Activated naive CD8-positive, alpha-beta T cell (primary cell): ENCODE measurements around the gene PPOX.

Experiments used
- H3K27ac Mint-ChIP-seq: one replicate; pipeline ENCODE4 v1.8.0; 2021; ENCODE audit warnings: mixed read lengths
- H3K27me3 Mint-ChIP-seq: one replicate; pipeline ENCODE4 v1.8.0; 2021; ENCODE audit warnings: mixed read lengths
- H3K36me3 Mint-ChIP-seq: one replicate; pipeline ENCODE4 v1.8.0; 2021; ENCODE audit warnings: mixed read lengths
- H3K4me1 Mint-ChIP-seq: one replicate; pipeline ENCODE4 v1.8.0; 2021; ENCODE audit warnings: low read depth, mixed read lengths
- H3K4me3 Mint-ChIP-seq: one replicate; pipeline ENCODE4 v1.8.0; 2021; ENCODE audit warnings: mild to moderate bottlenecking, mixed read lengths
- H3K9me3 Mint-ChIP-seq: one replicate; pipeline ENCODE4 v1.8.0; 2021; ENCODE audit warnings: low read depth, mixed read lengths

PPOX gene

DNA sequence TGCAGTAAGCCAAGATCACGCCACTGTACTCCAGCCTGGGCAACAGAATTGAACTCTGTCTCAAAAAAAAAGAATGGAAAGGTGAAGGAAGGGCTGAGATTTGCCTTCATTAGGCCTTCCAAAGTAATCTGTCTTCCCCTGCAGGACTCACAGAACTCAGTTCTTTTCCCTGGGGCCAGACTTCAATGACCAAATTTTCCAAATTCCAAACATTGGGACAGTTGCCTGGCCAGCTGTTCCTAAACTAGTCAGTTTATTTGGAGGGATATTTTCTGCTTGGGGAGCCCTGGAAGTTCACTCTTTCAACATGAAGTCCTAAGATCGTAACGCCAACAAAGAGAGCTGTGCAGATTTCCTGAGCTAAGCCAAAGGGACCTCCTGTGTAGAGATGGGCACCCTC is 28.3 kb upstream of the PPOX start:
- no peak overlapping the region for H3K27ac Mint-ChIP-seq
- no peaks in the 10 kb centered on the region for H3K36me3 Mint-ChIP-seq
- H3K4me3 Mint-ChIP-seq = no peak overlapping the region
- H3K9me3 Mint-ChIP-seq = no peaks in the 10 kb centered on the region
- H3K4me1 Mint-ChIP-seq = peaks cover 5% of the 10 kb centered on the region
- no peaks in the 10 kb centered on the region for H3K27me3 Mint-ChIP-seq

DNA sequence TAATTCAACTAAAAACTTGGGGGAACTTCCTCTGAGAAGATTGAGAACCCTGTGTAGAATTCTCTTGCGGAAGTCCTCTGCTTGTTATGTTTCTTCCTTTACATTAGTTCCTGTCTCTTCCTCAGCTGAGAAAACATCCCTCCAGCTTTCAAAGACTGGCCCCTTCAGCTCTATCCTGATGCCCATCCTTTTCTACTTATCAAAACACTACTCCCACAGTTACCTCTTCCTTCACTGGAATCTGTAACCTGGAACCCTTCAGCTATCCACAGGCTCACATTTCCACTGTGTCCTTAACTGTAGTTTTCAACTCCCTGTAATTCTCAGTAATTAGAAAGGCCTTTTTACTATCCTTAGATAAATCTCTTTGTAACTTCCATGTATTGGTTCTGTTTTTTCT is 27.8 kb upstream of the PPOX start:
- no peaks in the 10 kb centered on the region for H3K9me3 Mint-ChIP-seq
- H3K36me3 Mint-ChIP-seq = no peaks in the 10 kb centered on the region
- no peak overlapping the region for H3K4me3 Mint-ChIP-seq
- H3K4me1 Mint-ChIP-seq = peaks cover 5% of the 10 kb centered on the region
- no peaks in the 10 kb centered on the region for H3K27me3 Mint-ChIP-seq
- H3K27ac Mint-ChIP-seq = peak overlapping the region; percentile 17

- Mint-ChIP-seq H3K9me3 (no peaks in the 10 kb centered on the region), H3K4me1 (peaks cover 5% of the 10 kb centered on the region)
Measured at GRCh38 chr1:161139766-161140165, 26.5 kb upstream of the PPOX start.

GRCh38 chr1:161140755-161141400 is 25.3 kb upstream of the PPOX start:
- H3K4me3 Mint-ChIP-seq = no peak overlapping the region
- H3K27me3 Mint-ChIP-seq = no peaks in the 10 kb centered on the region
- H3K36me3 Mint-ChIP-seq = no peaks in the 10 kb centered on the region
- H3K4me1 Mint-ChIP-seq = peaks cover 1% of the 10 kb centered on the region
- no peak overlapping the region for H3K27ac Mint-ChIP-seq
- no peaks in the 10 kb centered on the region for H3K9me3 Mint-ChIP-seq

More at GRCh38 chr1:161139766-161140165, 26.5 kb upstream of the PPOX start:
- no peak overlapping the region for H3K4me3 Mint-ChIP-seq
- no peak overlapping the region for H3K27ac Mint-ChIP-seq
- no peaks in the 10 kb centered on the region for H3K36me3 Mint-ChIP-seq
- H3K27me3 Mint-ChIP-seq = no peaks in the 10 kb centered on the region

- H3K36me3 Mint-ChIP-seq = no peaks in the 10 kb centered on the region
- no peak overlapping the region for H3K4me3 Mint-ChIP-seq
- H3K27ac Mint-ChIP-seq = no peak overlapping the region
- no peaks in the 10 kb centered on the region for H3K27me3 Mint-ChIP-seq
- H3K9me3 Mint-ChIP-seq = no peaks in the 10 kb centered on the region
- no peaks in the 10 kb centered on the region for H3K4me1 Mint-ChIP-seq
Measured at GRCh38 chr1:161145832-161146231, 20.4 kb upstream of the PPOX start.

- peak overlapping the region; percentile 98 for H3K4me3 Mint-ChIP-seq
Measured at GRCh38 chr1:161153176-161153575, 13.1 kb upstream of the PPOX start.

DNA sequence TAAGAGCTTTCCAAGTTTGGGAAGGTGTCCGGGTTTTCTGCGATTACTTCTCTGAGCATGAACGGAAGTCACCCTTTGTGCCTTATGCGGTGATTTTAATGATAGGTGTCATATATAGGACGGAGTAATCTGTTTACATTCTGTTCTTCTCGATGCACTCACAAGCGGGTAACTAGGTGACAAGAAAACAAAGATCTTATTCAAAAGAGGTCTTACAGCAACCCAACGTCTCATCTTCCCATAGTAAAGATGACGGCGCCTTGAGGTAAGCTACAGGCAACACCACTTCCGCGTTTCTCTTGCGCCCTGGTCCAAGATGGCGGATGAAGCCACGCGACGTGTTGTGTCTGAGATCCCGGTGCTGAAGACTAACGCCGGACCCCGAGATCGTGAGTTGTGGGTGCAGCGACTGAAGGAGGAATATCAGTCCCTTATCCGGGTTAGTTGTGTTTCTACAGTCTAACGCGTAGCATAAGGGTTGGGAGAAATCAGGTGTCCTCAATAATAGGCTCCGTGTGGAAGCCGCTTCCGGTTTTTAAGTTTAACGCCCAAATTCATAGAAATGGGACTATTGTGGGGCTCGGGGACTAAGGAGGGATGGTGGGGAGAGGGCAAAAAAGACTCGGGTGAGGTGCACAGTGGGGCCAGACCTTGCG is 12.4 kb upstream of the PPOX start, which contains the start of gene UFC1:
UFC1 (plus strand) TSS at position 297 of the 656 bp plus-strand sequence; CDS start at position 317, 20 bp downstream.
- peaks cover 29% of the 10 kb centered on the region for H3K4me1 Mint-ChIP-seq
- H3K36me3 Mint-ChIP-seq = peaks cover 9% of the 10 kb centered on the region
- no peaks in the 10 kb centered on the region for H3K9me3 Mint-ChIP-seq
- no peaks in the 10 kb centered on the region for H3K27me3 Mint-ChIP-seq
- peak within 1 kb of the TSS; percentile 98 for H3K4me3 Mint-ChIP-seq
- H3K27ac Mint-ChIP-seq = peak within 1 kb of the TSS; percentile 100

More at GRCh38 chr1:161153176-161153575, 13.1 kb upstream of the PPOX start:
- Mint-ChIP-seq H3K4me1 (peaks cover 23% of the 10 kb centered on the region), H3K36me3 (peaks cover 9% of the 10 kb centered on the region), H3K9me3 (no peaks in the 10 kb centered on the region), H3K27me3 (no peaks in the 10 kb centered on the region), H3K27ac (peak overlapping the region; percentile 78)

DNA sequence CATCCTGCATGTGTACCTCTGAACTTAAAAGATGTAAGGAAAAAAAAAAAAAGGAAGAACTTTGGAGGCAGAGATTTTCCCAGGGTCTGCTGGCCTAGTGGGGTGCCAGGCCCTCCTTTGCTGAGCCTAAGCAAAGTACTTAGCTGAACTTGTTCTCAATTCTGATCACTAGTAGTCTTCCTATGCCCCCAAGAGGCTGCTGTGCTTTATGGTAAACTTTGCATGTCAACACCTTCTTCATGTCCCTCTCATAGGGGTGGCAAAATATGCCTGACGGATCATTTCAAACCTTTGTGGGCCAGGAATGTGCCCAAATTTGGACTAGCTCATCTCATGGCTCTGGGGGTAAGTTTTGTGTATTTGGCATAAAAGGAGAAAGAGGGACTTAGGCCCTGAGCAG is 8.4 kb upstream of the PPOX start:
- Mint-ChIP-seq H3K4me1 (peaks cover 61% of the 10 kb centered on the region), H3K27ac (peak overlapping the region; percentile 92), H3K27me3 (no peaks in the 10 kb centered on the region), H3K4me3 (peak overlapping the region; percentile 92), H3K36me3 (peaks cover 14% of the 10 kb centered on the region), H3K9me3 (no peaks in the 10 kb centered on the region)

DNA sequence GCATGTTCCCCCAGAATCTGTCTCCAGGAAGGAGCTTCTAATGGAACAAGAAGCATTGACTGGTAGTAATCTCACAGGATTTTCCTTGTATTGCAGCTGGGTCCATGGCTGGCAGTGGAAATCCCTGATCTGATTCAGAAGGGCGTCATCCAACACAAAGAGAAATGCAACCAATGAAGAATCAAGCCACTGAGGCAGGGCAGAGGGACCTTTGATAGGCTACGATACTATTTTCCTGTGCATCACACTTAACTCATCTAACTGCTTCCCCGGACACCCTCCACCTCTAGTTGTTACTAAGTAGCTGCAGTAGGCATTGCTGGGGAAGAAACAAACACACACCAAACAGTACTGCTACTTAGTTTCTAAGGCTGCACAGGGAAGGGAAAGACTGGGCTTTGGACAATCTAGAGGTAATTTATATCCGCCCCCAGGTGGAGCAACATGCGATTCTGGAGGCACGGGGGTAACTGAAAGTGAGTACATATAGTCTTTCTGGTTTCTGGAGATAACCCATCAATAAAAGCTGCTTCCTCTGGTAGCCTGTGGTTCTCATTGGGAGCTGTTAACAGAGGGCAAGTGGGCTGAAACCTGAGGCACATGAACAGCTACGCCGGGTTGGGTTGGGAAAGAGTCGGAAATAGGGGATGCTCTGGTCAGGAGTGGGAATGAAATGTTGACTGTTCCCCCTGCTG is 7.8 kb upstream of the PPOX start:
- H3K27ac Mint-ChIP-seq = peak overlapping the region; percentile 92
- H3K9me3 Mint-ChIP-seq = no peaks in the 10 kb centered on the region
- no peaks in the 10 kb centered on the region for H3K27me3 Mint-ChIP-seq
- peak overlapping the region; percentile 92 for H3K4me3 Mint-ChIP-seq
- H3K36me3 Mint-ChIP-seq = peaks cover 14% of the 10 kb centered on the region
- peaks cover 59% of the 10 kb centered on the region for H3K4me1 Mint-ChIP-seq

DNA sequence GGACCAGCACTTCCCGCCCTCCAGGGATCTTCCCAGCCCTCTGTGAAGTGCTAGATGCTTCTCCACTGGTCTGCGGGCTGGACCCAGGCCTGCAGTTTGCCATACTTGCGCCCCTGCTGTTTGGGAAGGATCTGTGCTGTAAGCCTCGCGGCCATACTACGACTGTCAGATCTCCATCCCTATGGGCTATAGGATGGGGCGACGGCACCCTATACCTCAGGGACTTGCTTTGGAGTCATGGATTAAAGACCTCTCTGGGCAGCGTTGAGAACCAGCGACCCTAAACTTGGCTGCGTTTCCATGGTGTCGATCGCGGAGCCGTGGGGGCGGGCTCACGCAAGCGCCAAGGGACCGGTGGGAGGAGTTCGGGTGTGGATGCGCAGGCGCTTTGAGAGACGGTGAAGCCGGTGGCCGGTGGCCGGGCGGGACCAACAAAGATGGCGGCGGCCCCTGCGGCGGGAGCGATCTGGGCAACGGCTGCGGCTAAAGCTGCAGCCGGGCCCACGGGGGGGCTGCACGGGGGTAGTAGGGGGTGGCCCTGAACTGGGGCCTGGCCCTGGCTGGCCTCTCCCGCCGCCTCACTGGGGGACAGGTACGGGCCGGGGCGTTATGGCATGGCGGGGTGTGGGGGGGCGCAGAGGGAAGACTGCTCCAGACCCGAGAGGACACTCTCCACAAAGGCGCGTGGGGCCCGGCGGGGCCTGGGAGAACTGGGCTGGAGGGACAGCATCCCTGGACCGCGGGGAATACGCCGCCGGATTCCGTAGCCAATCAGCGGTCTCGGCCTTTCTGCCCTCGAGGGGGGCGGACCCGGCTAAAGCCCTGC is 6.9 kb upstream of the PPOX start, which contains the start of gene USP21:
USP21 (plus strand) TSS at position 414 of the 826 bp plus-strand sequence. CDS start 1,141 bp downstream, outside the sequence.
- H3K4me3 Mint-ChIP-seq = peak within 1 kb of the TSS; percentile 92
- peak within 1 kb of the TSS; percentile 92 for H3K27ac Mint-ChIP-seq
- H3K36me3 Mint-ChIP-seq = peaks cover 14% of the 10 kb centered on the region
- H3K4me1 Mint-ChIP-seq = peaks cover 55% of the 10 kb centered on the region
- no peaks in the 10 kb centered on the region for H3K9me3 Mint-ChIP-seq
- H3K27me3 Mint-ChIP-seq = no peaks in the 10 kb centered on the region

GRCh38 chr1:161159913-161160243 is 6.3 kb upstream of the PPOX start:
- peak overlapping the region; percentile 92 for H3K27ac Mint-ChIP-seq
- no peaks in the 10 kb centered on the region for H3K9me3 Mint-ChIP-seq
- H3K27me3 Mint-ChIP-seq = no peaks in the 10 kb centered on the region
- H3K36me3 Mint-ChIP-seq = peaks cover 14% of the 10 kb centered on the region
- H3K4me1 Mint-ChIP-seq = peaks cover 53% of the 10 kb centered on the region
- H3K4me3 Mint-ChIP-seq = peak overlapping the region; percentile 92

GRCh38 chr1:161160671-161161145 is 5.5 kb upstream of the PPOX start:
- no peaks in the 10 kb centered on the region for H3K27me3 Mint-ChIP-seq
- peaks cover 12% of the 10 kb centered on the region for H3K36me3 Mint-ChIP-seq
- H3K4me1 Mint-ChIP-seq = peaks cover 52% of the 10 kb centered on the region
- no peaks in the 10 kb centered on the region for H3K9me3 Mint-ChIP-seq
- H3K27ac Mint-ChIP-seq = no peak overlapping the region
- H3K4me3 Mint-ChIP-seq = peak overlapping the region; percentile 92

DNA sequence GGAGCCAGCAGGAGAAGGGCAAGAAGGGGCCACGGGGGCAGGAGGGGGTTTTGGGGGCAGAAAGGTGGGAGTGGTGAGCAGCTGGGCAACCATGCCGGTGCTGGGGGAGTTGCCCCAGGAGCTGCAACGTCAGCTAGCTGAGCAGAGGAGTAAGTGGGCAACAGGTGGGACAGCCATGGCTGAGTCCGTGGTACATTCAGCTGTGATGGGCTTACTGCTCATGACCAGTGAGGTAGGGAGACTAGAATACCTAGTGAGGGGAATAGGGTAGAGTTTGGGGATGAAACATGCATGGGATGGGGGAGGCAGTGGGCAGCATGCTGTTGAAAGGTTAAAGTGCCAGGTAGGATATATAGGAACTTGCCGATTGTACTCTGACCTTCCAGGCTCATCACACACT is 4.6 kb upstream of the PPOX start:
- peaks cover 12% of the 10 kb centered on the region for H3K36me3 Mint-ChIP-seq
- no peaks in the 10 kb centered on the region for H3K27me3 Mint-ChIP-seq
- H3K27ac Mint-ChIP-seq = peak overlapping the region; percentile 46
- peaks cover 49% of the 10 kb centered on the region for H3K4me1 Mint-ChIP-seq
- no peaks in the 10 kb centered on the region for H3K9me3 Mint-ChIP-seq
- peak overlapping the region; percentile 92 for H3K4me3 Mint-ChIP-seq

GRCh38 chr1:161162052-161162451 is 4.2 kb upstream of the PPOX start:
- H3K36me3 Mint-ChIP-seq = peaks cover 9% of the 10 kb centered on the region
- no peaks in the 10 kb centered on the region for H3K27me3 Mint-ChIP-seq
- peak overlapping the region; percentile 46 for H3K27ac Mint-ChIP-seq
- H3K4me3 Mint-ChIP-seq = peak overlapping the region; percentile 42
- no peaks in the 10 kb centered on the region for H3K9me3 Mint-ChIP-seq
- peaks cover 51% of the 10 kb centered on the region for H3K4me1 Mint-ChIP-seq
